ENCODE measurements around the gene DLG2. TPM values are rescaled to one million over a fixed set of nuclear protein-coding genes. Genes with fewer than 3 reads are reported as not detected.

The DLG2 gene
- total RNA-seq, 1 donor from 2014 or later, result 1.8 TPM

DNA sequence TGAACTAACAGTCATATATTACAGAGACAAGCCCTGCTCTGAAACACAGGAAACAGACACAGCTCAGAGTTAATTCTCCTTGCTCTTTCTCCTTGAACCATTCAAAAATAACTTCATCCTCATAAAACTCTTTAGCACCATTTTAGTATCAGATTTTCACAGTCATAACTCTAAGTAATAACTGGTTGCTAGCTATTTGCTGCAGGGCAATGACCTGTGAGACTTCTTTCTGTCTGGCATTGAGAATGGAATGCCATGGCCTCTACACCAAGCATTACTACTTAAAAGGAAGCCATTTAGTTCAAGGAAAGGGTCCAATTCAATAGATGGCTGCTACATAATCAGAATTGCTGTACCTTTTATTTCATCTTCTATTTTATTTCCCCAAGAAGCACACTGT is 2154.3 kb downstream of the DLG2 start:
- Histone ChIP-seq H3K36me3 (ENCODE audit: insufficient read depth, low read length) (no peaks in the 10 kb centered on the region), H2AFZ (ENCODE audit: low read depth, low read length) (no peak overlapping the region), H3K79me2 (ENCODE audit: insufficient read depth, low read length) (no peaks in the 10 kb centered on the region), H3K27me3 (ENCODE audit: insufficient read depth, low read length) (no peaks in the 10 kb centered on the region), H3K9ac (ENCODE audit: low read length) (no peak overlapping the region), H3K27ac (ENCODE audit: low read depth, low read length) (no peak overlapping the region), H3K9me3 (ENCODE audit: insufficient read depth, low read depth, low read length) (no peaks in the 10 kb centered on the region), H4K20me1 (ENCODE audit: insufficient read depth, low read length) (no peaks in the 10 kb centered on the region), H3K4me2 (ENCODE audit: low read length) (no peak overlapping the region), H3K4me1 (ENCODE audit: insufficient read depth, low read length) (no peaks in the 10 kb centered on the region), H3K4me3 (ENCODE audit: insufficient read depth, low read depth, low read length) (no peak overlapping the region)
- no peaks in the 10 kb centered on the region for H3K9me3 Mint-ChIP-seq (ENCODE audit: unreplicated experiment)
- H3K27me3 Mint-ChIP-seq (ENCODE audit: low read depth, unreplicated experiment), result no peaks in the 10 kb centered on the region
- H3K36me3 Mint-ChIP-seq (ENCODE audit: low read depth, unreplicated experiment), result no peaks in the 10 kb centered on the region
- FAIRE-seq (no peak), DNase-seq (ENCODE audit: low read depth) (no peak)
- H3K4me1 Mint-ChIP-seq (ENCODE audit: low read depth, unreplicated experiment), result peaks cover 7% of the 10 kb centered on the region
- TF ChIP-seq EZH2 (IDR thresholded peaks at IDR 0.05; ENCODE audit: insufficient read depth, low read length), result no peak
- TF ChIP-seq, protein P1, sequence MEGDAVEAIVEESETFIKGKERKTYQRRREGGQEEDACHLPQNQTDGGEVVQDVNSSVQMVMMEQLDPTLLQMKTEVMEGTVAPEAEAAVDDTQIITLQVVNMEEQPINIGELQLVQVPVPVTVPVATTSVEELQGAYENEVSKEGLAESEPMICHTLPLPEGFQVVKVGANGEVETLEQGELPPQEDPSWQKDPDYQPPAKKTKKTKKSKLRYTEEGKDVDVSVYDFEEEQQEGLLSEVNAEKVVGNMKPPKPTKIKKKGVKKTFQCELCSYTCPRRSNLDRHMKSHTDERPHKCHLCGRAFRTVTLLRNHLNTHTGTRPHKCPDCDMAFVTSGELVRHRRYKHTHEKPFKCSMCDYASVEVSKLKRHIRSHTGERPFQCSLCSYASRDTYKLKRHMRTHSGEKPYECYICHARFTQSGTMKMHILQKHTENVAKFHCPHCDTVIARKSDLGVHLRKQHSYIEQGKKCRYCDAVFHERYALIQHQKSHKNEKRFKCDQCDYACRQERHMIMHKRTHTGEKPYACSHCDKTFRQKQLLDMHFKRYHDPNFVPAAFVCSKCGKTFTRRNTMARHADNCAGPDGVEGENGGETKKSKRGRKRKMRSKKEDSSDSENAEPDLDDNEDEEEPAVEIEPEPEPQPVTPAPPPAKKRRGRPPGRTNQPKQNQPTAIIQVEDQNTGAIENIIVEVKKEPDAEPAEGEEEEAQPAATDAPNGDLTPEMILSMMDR (IDR thresholded peaks at IDR 0.05; ENCODE audit: insufficient read depth, low read depth, low read length), result no peak
- H3K27ac Mint-ChIP-seq (ENCODE audit: unreplicated experiment), result no peak overlapping the region
- no peak overlapping the region for H3K4me3 Mint-ChIP-seq (ENCODE audit: unreplicated experiment)

DNA sequence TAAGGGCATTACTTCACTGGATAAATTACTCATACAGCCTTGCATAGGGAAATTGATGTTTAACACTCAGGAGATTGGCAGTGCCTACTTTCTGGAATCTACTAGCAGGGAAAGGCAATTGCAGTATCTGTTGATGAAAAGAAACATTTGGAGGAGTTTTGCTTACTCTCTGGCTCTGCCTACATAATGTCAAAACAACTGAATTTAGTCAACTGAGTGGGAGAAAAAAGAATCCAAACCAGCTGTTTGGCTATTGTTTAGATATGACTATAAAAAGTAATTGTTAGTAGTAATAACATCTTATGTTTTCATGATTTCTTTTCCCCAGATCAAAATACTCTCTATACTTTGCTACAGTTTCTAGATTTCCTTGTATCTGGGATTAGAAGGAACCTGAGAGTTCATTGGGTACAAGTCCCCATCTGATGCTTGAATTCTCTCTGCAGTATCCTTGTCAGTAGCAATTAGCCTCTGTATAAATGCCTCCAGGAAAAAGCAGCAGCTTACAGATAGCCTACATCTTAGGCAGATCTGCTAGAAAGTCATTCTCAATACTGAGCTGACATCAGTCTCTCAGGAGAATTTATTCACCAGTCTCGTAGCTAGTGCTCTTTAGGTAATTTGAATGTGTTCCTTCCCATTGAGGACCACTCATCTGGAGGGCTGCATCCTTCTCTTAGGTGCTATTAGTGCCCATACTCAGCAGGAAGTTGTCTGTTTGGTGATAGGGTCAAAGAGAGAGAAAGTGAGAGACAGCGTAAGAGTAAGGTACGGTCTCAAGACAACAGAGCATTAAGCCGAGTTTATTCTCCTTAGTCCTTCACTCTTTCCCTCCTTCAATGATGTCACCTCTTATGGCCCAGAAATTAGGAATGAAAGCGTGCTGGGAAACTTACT is 2155.1 kb downstream of the DLG2 start:
- no peak overlapping the region for H3K9ac ChIP-seq (ENCODE audit: low read length)

More for the DNA sequence above, 2155.1 kb downstream of the DLG2 start:
- Histone ChIP-seq H3K4me2 (ENCODE audit: low read length) (no peak overlapping the region), H3K4me3 (ENCODE audit: insufficient read depth, low read depth, low read length) (no peak overlapping the region), H3K4me1 (ENCODE audit: insufficient read depth, low read length) (no peaks in the 10 kb centered on the region), H3K79me2 (ENCODE audit: insufficient read depth, low read length) (no peaks in the 10 kb centered on the region), H2AFZ (ENCODE audit: low read depth, low read length) (no peak overlapping the region), H3K27me3 (ENCODE audit: insufficient read depth, low read length) (no peaks in the 10 kb centered on the region), H4K20me1 (ENCODE audit: insufficient read depth, low read length) (no peaks in the 10 kb centered on the region), H3K27ac (ENCODE audit: low read depth, low read length) (no peak overlapping the region), H3K36me3 (ENCODE audit: insufficient read depth, low read length) (no peaks in the 10 kb centered on the region), H3K9me3 (ENCODE audit: insufficient read depth, low read depth, low read length) (no peaks in the 10 kb centered on the region)
- peaks cover 6% of the 10 kb centered on the region for H3K4me1 Mint-ChIP-seq (ENCODE audit: low read depth, unreplicated experiment)
- H3K9me3 Mint-ChIP-seq (ENCODE audit: unreplicated experiment), result no peaks in the 10 kb centered on the region
- H3K27ac Mint-ChIP-seq (ENCODE audit: unreplicated experiment), result no peak overlapping the region
- H3K36me3 Mint-ChIP-seq (ENCODE audit: low read depth, unreplicated experiment), result no peaks in the 10 kb centered on the region
- no peak for TF ChIP-seq EZH2 (IDR thresholded peaks at IDR 0.05; ENCODE audit: insufficient read depth, low read length)
- TF ChIP-seq, protein P1 (IDR thresholded peaks at IDR 0.05; ENCODE audit: insufficient read depth, low read depth, low read length), result no peak
- H3K4me3 Mint-ChIP-seq (ENCODE audit: unreplicated experiment), result no peak overlapping the region
- FAIRE-seq, result no peak
- no peaks in the 10 kb centered on the region for H3K27me3 Mint-ChIP-seq (ENCODE audit: low read depth, unreplicated experiment)
- DNase-seq (ENCODE audit: low read depth), result no peak
